WTC11 (cell line): ENCODE results near the gene PLA2G5.

Experiments used
- EMX1 ChIP-seq: fragments of 250-450 bp; sonication (Bioruptor Pico); IDR thresholded peaks from 2 replicates; pipeline ENCODE4 v1.8.0; 2021; ENCODE audit warnings: mild to moderate bottlenecking
- NR3C1 ChIP-seq: sonication (generic); formaldehyde crosslinking; conservative IDR thresholded peaks from 2 replicates; pipeline ENCODE4 v1.8.1; 2023; ENCODE audit warnings: low read depth, mild to moderate bottlenecking, missing genetic modification reagents
- RELA ChIP-seq: sonication (generic); formaldehyde crosslinking; IDR thresholded peaks from 2 replicates; pipeline ENCODE4 v1.8.1; 2022; ENCODE audit warnings: missing genetic modification reagents, mild to moderate bottlenecking, borderline replicate concordance
- TCF7 ChIP-seq: sonication (generic); formaldehyde crosslinking; IDR thresholded peaks from 2 replicates; pipeline ENCODE4 v1.8.0; 2022; ENCODE audit warnings: mild to moderate bottlenecking, low read depth, missing genetic modification reagents, moderate library complexity
- TEAD1 ChIP-seq: sonication (generic); formaldehyde crosslinking; IDR thresholded peaks from 2 replicates; pipeline ENCODE4 v1.8.0; 2022; ENCODE audit warnings: mild to moderate bottlenecking, missing genetic modification reagents
- TF ChIP-seq, protein P1 (sequence below): fragments of 200-600 bp; IDR thresholded peaks from 2 replicates; pipeline ENCODE4 v1.8.0; 2022; ENCODE audit warnings: antibody characterized with exemption
- TF ChIP-seq, protein P2 (sequence below): sonication (generic); formaldehyde crosslinking; IDR thresholded peaks from 2 replicates; pipeline ENCODE4 v1.8.1; 2023; ENCODE audit warnings: mild to moderate bottlenecking, missing genetic modification reagents
- TF ChIP-seq, protein P3 (sequence below): fragments of 250-450 bp; sonication (Bioruptor Pico); IDR thresholded peaks from 2 replicates; pipeline ENCODE4 v1.9.0; 2021; ENCODE audit warnings: moderate library complexity, mild to moderate bottlenecking, inconsistent platforms, borderline replicate concordance
- TF ChIP-seq, protein P4 (sequence below): sonication (generic); formaldehyde crosslinking; IDR thresholded peaks from 2 replicates; pipeline ENCODE4 v1.8.0; 2022; ENCODE audit warnings: mild to moderate bottlenecking, missing genetic modification reagents

DNA sequence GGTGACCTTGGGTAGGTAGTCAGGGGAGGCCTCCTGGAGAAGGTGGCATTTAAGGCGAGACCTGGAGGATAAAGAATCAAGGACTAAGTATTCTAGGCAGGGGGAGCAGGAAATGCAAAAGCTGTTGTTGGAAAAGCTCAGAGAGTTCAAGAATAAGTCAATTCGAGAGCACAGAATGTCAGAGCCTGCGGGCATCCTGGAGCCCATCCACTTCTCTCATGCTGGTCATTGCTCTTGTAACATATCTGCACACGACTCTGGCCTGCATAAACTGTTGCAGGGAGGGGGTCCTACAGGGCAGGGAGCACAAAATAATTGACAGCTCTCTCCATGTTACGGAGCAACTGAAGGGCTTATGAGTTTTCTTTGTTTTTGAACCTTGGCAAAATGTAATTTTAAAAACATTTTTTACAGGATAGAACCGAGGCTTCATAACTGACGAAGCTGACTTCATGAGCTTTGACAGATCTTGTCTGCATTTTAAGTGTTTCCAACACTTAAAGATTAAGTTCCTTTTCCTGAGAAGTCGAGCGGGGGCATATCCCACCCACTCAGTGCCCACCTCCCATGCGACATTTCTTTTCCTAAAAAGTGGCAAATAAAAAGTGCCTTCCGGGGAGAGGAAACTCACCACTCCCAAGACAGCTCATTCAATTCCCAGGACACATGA, 4.2 kb downstream of the PLA2G5 start:
- no peak for TF ChIP-seq NR3C1
- TF ChIP-seq, protein P1, sequence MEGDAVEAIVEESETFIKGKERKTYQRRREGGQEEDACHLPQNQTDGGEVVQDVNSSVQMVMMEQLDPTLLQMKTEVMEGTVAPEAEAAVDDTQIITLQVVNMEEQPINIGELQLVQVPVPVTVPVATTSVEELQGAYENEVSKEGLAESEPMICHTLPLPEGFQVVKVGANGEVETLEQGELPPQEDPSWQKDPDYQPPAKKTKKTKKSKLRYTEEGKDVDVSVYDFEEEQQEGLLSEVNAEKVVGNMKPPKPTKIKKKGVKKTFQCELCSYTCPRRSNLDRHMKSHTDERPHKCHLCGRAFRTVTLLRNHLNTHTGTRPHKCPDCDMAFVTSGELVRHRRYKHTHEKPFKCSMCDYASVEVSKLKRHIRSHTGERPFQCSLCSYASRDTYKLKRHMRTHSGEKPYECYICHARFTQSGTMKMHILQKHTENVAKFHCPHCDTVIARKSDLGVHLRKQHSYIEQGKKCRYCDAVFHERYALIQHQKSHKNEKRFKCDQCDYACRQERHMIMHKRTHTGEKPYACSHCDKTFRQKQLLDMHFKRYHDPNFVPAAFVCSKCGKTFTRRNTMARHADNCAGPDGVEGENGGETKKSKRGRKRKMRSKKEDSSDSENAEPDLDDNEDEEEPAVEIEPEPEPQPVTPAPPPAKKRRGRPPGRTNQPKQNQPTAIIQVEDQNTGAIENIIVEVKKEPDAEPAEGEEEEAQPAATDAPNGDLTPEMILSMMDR = no peak
- TF ChIP-seq, protein P2, sequence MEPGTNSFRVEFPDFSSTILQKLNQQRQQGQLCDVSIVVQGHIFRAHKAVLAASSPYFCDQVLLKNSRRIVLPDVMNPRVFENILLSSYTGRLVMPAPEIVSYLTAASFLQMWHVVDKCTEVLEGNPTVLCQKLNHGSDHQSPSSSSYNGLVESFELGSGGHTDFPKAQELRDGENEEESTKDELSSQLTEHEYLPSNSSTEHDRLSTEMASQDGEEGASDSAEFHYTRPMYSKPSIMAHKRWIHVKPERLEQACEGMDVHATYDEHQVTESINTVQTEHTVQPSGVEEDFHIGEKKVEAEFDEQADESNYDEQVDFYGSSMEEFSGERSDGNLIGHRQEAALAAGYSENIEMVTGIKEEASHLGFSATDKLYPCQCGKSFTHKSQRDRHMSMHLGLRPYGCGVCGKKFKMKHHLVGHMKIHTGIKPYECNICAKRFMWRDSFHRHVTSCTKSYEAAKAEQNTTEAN = no peak
- no peak for TF ChIP-seq EMX1
- TF ChIP-seq, protein P3, sequence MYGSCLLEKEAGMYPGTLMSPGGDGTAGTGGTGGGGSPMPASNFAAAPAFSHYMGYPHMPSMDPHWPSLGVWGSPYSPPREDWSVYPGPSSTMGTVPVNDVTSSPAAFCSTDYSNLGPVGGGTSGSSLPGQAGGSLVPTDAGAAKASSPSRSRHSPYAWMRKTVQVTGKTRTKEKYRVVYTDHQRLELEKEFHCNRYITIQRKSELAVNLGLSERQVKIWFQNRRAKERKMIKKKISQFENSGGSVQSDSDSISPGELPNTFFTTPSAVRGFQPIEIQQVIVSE (CRISPR knock-in tag) = no peak
- TF ChIP-seq TEAD1 (CRISPR knock-in tag) = no peak
- TF ChIP-seq, protein P4, sequence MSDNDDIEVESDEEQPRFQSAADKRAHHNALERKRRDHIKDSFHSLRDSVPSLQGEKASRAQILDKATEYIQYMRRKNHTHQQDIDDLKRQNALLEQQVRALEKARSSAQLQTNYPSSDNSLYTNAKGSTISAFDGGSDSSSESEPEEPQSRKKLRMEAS = no peak
- TF ChIP-seq TCF7 (CRISPR knock-in tag) = no peak
- no peak for TF ChIP-seq RELA (CRISPR knock-in tag)
